Fibroblast of lung (primary cell): ENCODE measurements around the gene MED15.

Source experiments
- CTCF ChIP-seq, 2 donors: IDR thresholded peaks in 1 of 2; conservative IDR thresholded peaks in 1 of 2; 1 replicate in 1 of 2; 2 replicates in 1 of 2; pipeline ENCODE4 v1.5.1; 2011 to 2012; ENCODE audit warnings: low read length in 2 of 2, control low read depth in 1 of 2, inconsistent platforms in 1 of 2, low read depth in 1 of 2, mild to moderate bottlenecking in 1 of 2
- EZH2 ChIP-seq: IDR thresholded peaks from 2 replicates; pipeline ENCODE4 v1.5.1; 2012; ENCODE audit warnings: low read length, control low read depth, mild to moderate bottlenecking; ENCODE audit errors: missing control alignments

GRCh38 chr22:20531404-20532201 lies 24.2 kb downstream of the MED15 start:
- TF ChIP-seq CTCF (conservative IDR thresholded peaks at IDR 0.05 in 1 of 2, IDR thresholded peaks at IDR 0.05 in 1 of 2; ENCODE audit: low read depth in 1 of 2, low read length in 2 of 2) (no peak), EZH2 (no peak)
